Neural cell (in vitro differentiated cells): ENCODE data around the gene UPF3A. TPM values are rescaled to one million over a fixed set of nuclear protein-coding genes. Genes with fewer than 3 reads are reported as not detected.

ENCODE experiments used
- H2AFZ ChIP-seq: fragments of 200-600, 300-800 bp; sonication (generic), shearing (Covaris generic); 2 replicates; pipeline ENCODE4 v1.6.0; 2014; ENCODE audit warnings: low read depth, mild to moderate bottlenecking, antibody characterized with exemption, low read length, moderate library complexity
- H3F3A ChIP-seq: fragments of 200-600 bp; shearing (Covaris generic); 2 replicates; pipeline ENCODE4 v1.6.1; 2016; ENCODE audit warnings: mild to moderate bottlenecking, moderate library complexity, mixed read lengths, antibody characterized with exemption, low read length; ENCODE audit not compliant: insufficient read depth, poor library complexity, severe bottlenecking
- H3K27ac ChIP-seq: fragments of 200-600, 300-800 bp; sonication (generic), shearing (Covaris generic); 2 replicates; pipeline ENCODE4 v1.5.1; 2014; ENCODE audit warnings: mild to moderate bottlenecking, low read length, moderate library complexity
- H3K27me3 ChIP-seq: fragments of 300-800, 200-600 bp; sonication (generic), shearing (Covaris generic); 2 replicates; pipeline ENCODE4 v1.6.0; 2014; ENCODE audit warnings: mild to moderate bottlenecking, low read depth, low read length, moderate library complexity; ENCODE audit not compliant: insufficient read depth
- H3K36me3 ChIP-seq: fragments of 300-800, 200-600 bp; sonication (generic), shearing (Covaris generic); 2 replicates; pipeline ENCODE4 v1.5.1; 2014; ENCODE audit warnings: mild to moderate bottlenecking, antibody characterized with exemption, low read length, moderate library complexity; ENCODE audit not compliant: insufficient read depth
- H3K4me2 ChIP-seq: fragments of 300-800, 200-600 bp; sonication (generic), shearing (Covaris generic); 2 replicates; pipeline ENCODE4 v1.6.0; 2014; ENCODE audit warnings: mild to moderate bottlenecking, low read length
- H3K4me3 ChIP-seq: fragments of 300-800, 200-600 bp; sonication (generic), shearing (Covaris generic); 2 replicates; pipeline ENCODE4 v1.5.1; 2014; ENCODE audit warnings: mild to moderate bottlenecking, low read length, moderate library complexity
- H3K79me2 ChIP-seq: fragments of 200-600 bp; shearing (Covaris generic); replicated peaks from 2 replicates; pipeline ENCODE4 v1.6.0; 2014; ENCODE audit warnings: mild to moderate bottlenecking, low read length, moderate library complexity; ENCODE audit not compliant: insufficient read depth
- H3K9ac ChIP-seq: fragments of 300-800, 200-600 bp; sonication (generic), shearing (Covaris generic); 2 replicates; pipeline ENCODE4 v1.6.1; 2016; ENCODE audit warnings: mild to moderate bottlenecking, low read length, mixed read lengths
- H3K9me2 ChIP-seq: fragments of 200-600 bp; shearing (Covaris generic); 2 replicates; pipeline ENCODE4 v1.6.1; 2016; ENCODE audit warnings: mild to moderate bottlenecking, low read length, mixed read lengths; ENCODE audit not compliant: insufficient read depth
- H3K9me3 ChIP-seq: fragments of 200-600, 300-800 bp; sonication (generic), shearing (Covaris generic); 2 replicates; pipeline ENCODE4 v1.6.1; 2016; ENCODE audit warnings: mild to moderate bottlenecking, mixed run types, low read length, moderate library complexity, mixed read lengths
- H4K20me1 ChIP-seq: fragments of 200-600 bp; shearing (Covaris generic); 2 replicates; pipeline ENCODE4 v1.6.1; 2016; ENCODE audit warnings: mild to moderate bottlenecking, mixed run types; ENCODE audit not compliant: insufficient read depth
- EP300 ChIP-seq: fragments of 450-650 bp; conservative IDR thresholded peaks from 2 replicates; pipeline ENCODE4 v1.6.1; 2014; ENCODE audit warnings: antibody characterized with exemption, mild to moderate bottlenecking, moderate library complexity; ENCODE audit not compliant: poor library complexity, severe bottlenecking
- EZH2 ChIP-seq: fragments of 200-600, 300-800 bp; shearing (Covaris generic), sonication (generic); IDR thresholded peaks from 2 replicates; pipeline ENCODE4 v1.6.1; 2014; ENCODE audit warnings: antibody characterized with exemption, low read length, borderline replicate concordance, mild to moderate bottlenecking; ENCODE audit not compliant: insufficient read depth, poor library complexity, severe bottlenecking
- MXI1 ChIP-seq: fragments of 450-650 bp; conservative IDR thresholded peaks from 2 replicates; pipeline ENCODE4 v1.6.1; 2014; ENCODE audit warnings: antibody characterized with exemption, mild to moderate bottlenecking; ENCODE audit not compliant: poor library complexity, severe bottlenecking
- POLR2AphosphoS5 ChIP-seq: IDR thresholded peaks from 2 replicates; pipeline ENCODE4 v1.6.1; 2012
- RAD21 ChIP-seq: fragments of 450-650 bp; conservative IDR thresholded peaks from 2 replicates; pipeline ENCODE4 v1.6.1; 2014; ENCODE audit warnings: antibody characterized with exemption, mild to moderate bottlenecking, moderate library complexity
- SMC3 ChIP-seq: fragments of 450-650 bp; conservative IDR thresholded peaks from 2 replicates; pipeline ENCODE4 v1.6.1; 2014; ENCODE audit warnings: antibody characterized with exemption, mild to moderate bottlenecking, moderate library complexity; ENCODE audit not compliant: poor library complexity
- TAF1 ChIP-seq: IDR thresholded peaks from 2 replicates; pipeline ENCODE4 v1.6.1; 2012; ENCODE audit warnings: low read depth
- polyA plus RNA-seq: library from polyadenylated mRNA; depleted of rRNA; stranded (reverse); fragments of >200 nt; gene quantifications from 2 replicates; pipeline ENCODE4 v1.2.3, GENCODE V29; 2014
- TF ChIP-seq, protein P1 (sequence below): IDR thresholded peaks from 2 replicates; pipeline ENCODE4 v1.6.1; 2012; ENCODE audit warnings: borderline replicate concordance
- TF ChIP-seq, protein P2 (sequence below): fragments of 450-650 bp; IDR thresholded peaks from 2 replicates; pipeline ENCODE4 v1.5.1; 2014; ENCODE audit warnings: antibody characterized with exemption, mild to moderate bottlenecking, moderate library complexity; ENCODE audit not compliant: poor library complexity, severe bottlenecking

The UPF3A gene
- polyA plus RNA-seq, 1 donor from 2014 or later: 277 TPM

DNA sequence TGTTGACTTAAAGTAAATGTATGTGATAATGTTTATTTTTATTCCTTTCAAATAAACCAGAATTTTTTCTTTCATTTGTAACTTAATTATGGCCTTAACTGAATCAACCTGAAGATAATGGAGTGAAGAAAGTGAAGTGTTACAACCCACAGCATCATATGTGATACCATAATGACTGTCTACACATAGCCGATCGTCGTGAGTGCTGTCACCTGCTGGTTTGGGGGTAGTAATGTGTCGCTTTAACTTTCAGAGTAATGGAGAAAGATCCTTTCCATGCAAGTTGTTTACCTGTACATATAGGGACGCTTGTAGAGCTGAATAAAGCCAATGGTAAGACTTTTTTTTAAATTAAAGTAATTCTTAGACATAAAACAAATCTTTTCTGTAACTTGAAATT lies 36.8 kb upstream of the UPF3A start:
- H3K9ac ChIP-seq: no peak overlapping the region
- H3K9me2 ChIP-seq: no peaks in the 10 kb centered on the region
- H3K4me2 ChIP-seq: no peak overlapping the region
- H3K27me3 ChIP-seq: no peaks in the 10 kb centered on the region
- H3K36me3 ChIP-seq: peaks cover 10% of the 10 kb centered on the region
- H2AFZ ChIP-seq: no peak overlapping the region
- H3K79me2 ChIP-seq: no peaks in the 10 kb centered on the region
- H4K20me1 ChIP-seq: no peaks in the 10 kb centered on the region
- H3F3A ChIP-seq: no peaks in the 10 kb centered on the region
- H3K27ac ChIP-seq: no peak overlapping the region
- no peaks in the 10 kb centered on the region for H3K9me3 ChIP-seq
- no peak overlapping the region for H3K4me3 ChIP-seq
- TF ChIP-seq MXI1 (no peak), EP300 (no peak)
- TF ChIP-seq, protein P1, sequence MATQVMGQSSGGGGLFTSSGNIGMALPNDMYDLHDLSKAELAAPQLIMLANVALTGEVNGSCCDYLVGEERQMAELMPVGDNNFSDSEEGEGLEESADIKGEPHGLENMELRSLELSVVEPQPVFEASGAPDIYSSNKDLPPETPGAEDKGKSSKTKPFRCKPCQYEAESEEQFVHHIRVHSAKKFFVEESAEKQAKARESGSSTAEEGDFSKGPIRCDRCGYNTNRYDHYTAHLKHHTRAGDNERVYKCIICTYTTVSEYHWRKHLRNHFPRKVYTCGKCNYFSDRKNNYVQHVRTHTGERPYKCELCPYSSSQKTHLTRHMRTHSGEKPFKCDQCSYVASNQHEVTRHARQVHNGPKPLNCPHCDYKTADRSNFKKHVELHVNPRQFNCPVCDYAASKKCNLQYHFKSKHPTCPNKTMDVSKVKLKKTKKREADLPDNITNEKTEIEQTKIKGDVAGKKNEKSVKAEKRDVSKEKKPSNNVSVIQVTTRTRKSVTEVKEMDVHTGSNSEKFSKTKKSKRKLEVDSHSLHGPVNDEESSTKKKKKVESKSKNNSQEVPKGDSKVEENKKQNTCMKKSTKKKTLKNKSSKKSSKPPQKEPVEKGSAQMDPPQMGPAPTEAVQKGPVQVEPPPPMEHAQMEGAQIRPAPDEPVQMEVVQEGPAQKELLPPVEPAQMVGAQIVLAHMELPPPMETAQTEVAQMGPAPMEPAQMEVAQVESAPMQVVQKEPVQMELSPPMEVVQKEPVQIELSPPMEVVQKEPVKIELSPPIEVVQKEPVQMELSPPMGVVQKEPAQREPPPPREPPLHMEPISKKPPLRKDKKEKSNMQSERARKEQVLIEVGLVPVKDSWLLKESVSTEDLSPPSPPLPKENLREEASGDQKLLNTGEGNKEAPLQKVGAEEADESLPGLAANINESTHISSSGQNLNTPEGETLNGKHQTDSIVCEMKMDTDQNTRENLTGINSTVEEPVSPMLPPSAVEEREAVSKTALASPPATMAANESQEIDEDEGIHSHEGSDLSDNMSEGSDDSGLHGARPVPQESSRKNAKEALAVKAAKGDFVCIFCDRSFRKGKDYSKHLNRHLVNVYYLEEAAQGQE: no peak
- TF ChIP-seq, protein P2, sequence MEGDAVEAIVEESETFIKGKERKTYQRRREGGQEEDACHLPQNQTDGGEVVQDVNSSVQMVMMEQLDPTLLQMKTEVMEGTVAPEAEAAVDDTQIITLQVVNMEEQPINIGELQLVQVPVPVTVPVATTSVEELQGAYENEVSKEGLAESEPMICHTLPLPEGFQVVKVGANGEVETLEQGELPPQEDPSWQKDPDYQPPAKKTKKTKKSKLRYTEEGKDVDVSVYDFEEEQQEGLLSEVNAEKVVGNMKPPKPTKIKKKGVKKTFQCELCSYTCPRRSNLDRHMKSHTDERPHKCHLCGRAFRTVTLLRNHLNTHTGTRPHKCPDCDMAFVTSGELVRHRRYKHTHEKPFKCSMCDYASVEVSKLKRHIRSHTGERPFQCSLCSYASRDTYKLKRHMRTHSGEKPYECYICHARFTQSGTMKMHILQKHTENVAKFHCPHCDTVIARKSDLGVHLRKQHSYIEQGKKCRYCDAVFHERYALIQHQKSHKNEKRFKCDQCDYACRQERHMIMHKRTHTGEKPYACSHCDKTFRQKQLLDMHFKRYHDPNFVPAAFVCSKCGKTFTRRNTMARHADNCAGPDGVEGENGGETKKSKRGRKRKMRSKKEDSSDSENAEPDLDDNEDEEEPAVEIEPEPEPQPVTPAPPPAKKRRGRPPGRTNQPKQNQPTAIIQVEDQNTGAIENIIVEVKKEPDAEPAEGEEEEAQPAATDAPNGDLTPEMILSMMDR: no peak

DNA sequence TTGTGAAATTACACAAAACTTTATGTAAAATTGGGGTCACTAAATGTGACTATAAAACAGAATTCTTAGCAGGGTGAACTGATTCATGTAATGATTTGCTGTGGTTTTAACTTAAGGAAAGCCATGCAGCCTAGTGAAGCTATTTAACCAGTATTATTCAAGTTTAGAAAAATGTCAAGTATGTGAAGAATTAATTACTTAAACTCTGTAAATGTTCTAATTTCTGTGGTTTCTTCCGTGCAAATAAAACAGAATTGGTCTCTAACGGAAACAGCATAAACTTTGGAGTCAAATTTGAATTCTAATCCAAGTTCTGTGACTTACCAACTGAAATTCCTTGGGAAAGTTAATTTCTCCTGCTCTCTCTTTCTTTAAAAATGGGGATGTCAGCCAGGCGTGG lies 33.4 kb upstream of the UPF3A start:
- H3K27ac ChIP-seq: no peak overlapping the region
- no peak overlapping the region for H3K9ac ChIP-seq
- no peaks in the 10 kb centered on the region for H4K20me1 ChIP-seq
- TF ChIP-seq EZH2 (no peak), MXI1 (no peak), SMC3 (no peak), RAD21 (no peak), POLR2AphosphoS5 (no peak), EP300 (no peak), TAF1 (no peak)
- TF ChIP-seq, protein P2: no peak
- TF ChIP-seq, protein P1: no peak
- no peaks in the 10 kb centered on the region for H3K9me2 ChIP-seq
- H3K36me3 ChIP-seq: peaks cover 10% of the 10 kb centered on the region
- H3K27me3 ChIP-seq: no peaks in the 10 kb centered on the region
- H3K4me2 ChIP-seq: no peak overlapping the region
- H3K79me2 ChIP-seq: no peaks in the 10 kb centered on the region
- H3F3A ChIP-seq: no peaks in the 10 kb centered on the region
- no peak overlapping the region for H2AFZ ChIP-seq
- no peak overlapping the region for H3K4me3 ChIP-seq
- H3K9me3 ChIP-seq: no peaks in the 10 kb centered on the region
